Caco-2 (cell line): ENCODE measurements around the gene RBM7. TPM values are rescaled to one million over a fixed set of nuclear protein-coding genes. Genes with fewer than 3 reads are reported as not detected.

Experiments
- BruUV-seq: library from RNA; stranded (reverse); fragments of 400-500 nt; replicated peaks from 2 replicates; lab custom pipeline; 2021; lab: Mats Ljungman, UMichigan
- CTCF ChIA-PET: fragments of 300-600 bp; sonication (Branson Sonifier 250); formaldehyde crosslinking; loops from one replicate; lab custom pipeline; 2022; ENCODE audit warnings: antibody characterized with exemption; lab: Charles Lee
- POLR2A ChIA-PET: fragments of 300-600 bp; sonication (Branson Sonifier 250); formaldehyde crosslinking; loops from one replicate; lab custom pipeline; 2022; ENCODE audit warnings: antibody characterized with exemption; lab: Charles Lee
- DNase-seq, 2 experiments: peaks; one replicate each; pipeline versions ENCODE4 v3.0.0 to v3.0.0-alpha.2; 2020 to 2022
- H3K27me3 ChIP-seq: replicated peaks from 2 replicates; pipeline ENCODE4 v1.6.0; 2011; ENCODE audit warnings: low read length; ENCODE audit not compliant: control insufficient read depth, insufficient read depth
- H3K36me3 ChIP-seq: 2 replicates; pipeline ENCODE4 v1.5.1; 2011; ENCODE audit warnings: low read length; ENCODE audit not compliant: control insufficient read depth, insufficient read depth
- H3K4me1 ChIP-seq: fragments of 250-450 bp; sonication (Bioruptor Pico); 2 replicates; pipeline ENCODE4 v1.5.1; 2020; ENCODE audit warnings: mild to moderate bottlenecking
- H3K4me3 ChIP-seq: 2 replicates; pipeline ENCODE4 v1.5.1; 2011; ENCODE audit warnings: low read depth, mild to moderate bottlenecking, control low read depth, low read length
- H3K9me3 ChIP-seq: fragments of 250-450 bp; sonication (Bioruptor Pico); 2 replicates; pipeline ENCODE4 v1.5.1; 2020; ENCODE audit warnings: mild to moderate bottlenecking, moderate library complexity
- H3K27ac Mint-ChIP-seq: one replicate; pipeline ENCODE4 v1.8.0; 2022; ENCODE audit warnings: mixed read lengths; ENCODE audit not compliant: unreplicated experiment
- H3K27me3 Mint-ChIP-seq: one replicate; pipeline ENCODE4 v1.8.0; 2022; ENCODE audit warnings: mixed read lengths; ENCODE audit not compliant: insufficient read depth, unreplicated experiment
- H3K36me3 Mint-ChIP-seq: one replicate; pipeline ENCODE4 v1.8.0; 2022; ENCODE audit warnings: mild to moderate bottlenecking, mixed read lengths; ENCODE audit not compliant: insufficient read depth, unreplicated experiment
- H3K4me1 Mint-ChIP-seq: one replicate; pipeline ENCODE4 v1.8.0; 2022; ENCODE audit warnings: low read depth, mixed read lengths; ENCODE audit not compliant: unreplicated experiment
- H3K4me3 Mint-ChIP-seq: one replicate; pipeline ENCODE4 v1.8.0; 2022; ENCODE audit warnings: mild to moderate bottlenecking, moderate library complexity, mixed read lengths; ENCODE audit not compliant: unreplicated experiment
- H3K9me3 Mint-ChIP-seq: one replicate; pipeline ENCODE4 v1.8.0; 2022; ENCODE audit warnings: mixed read lengths; ENCODE audit not compliant: unreplicated experiment
- CTCF ChIP-seq, 2 experiments: fragments of 200-600 bp in 1 of 2; IDR thresholded peaks; 1 replicate in 1 of 2; 2 replicates in 1 of 2; pipeline versions ENCODE4 v1.5.1 to v1.8.0; 2011 to 2022; ENCODE audit warnings: antibody characterized with exemption in 1 of 2, control low read depth in 1 of 2, inconsistent platforms in 1 of 2, low read depth in 1 of 2, low read length in 1 of 2, mild to moderate bottlenecking in 1 of 2, moderate library complexity in 1 of 2; ENCODE audit not compliant: insufficient read depth in 1 of 2, severe bottlenecking in 1 of 2, unreplicated experiment in 1 of 2
- intact Hi-C: fragments of 100-400 bp; cut with micrococcal nuclease; formaldehyde crosslinking; loops from one replicate; pipeline ENCODE4 v1.10.0; 2022; ENCODE audit not compliant: unreplicated experiment
- total RNA-seq: library from RNA; stranded (reverse); gene quantifications from 2 replicates; pipeline ENCODE4 v1.2.3, GENCODE V29; 2022

RBM7 gene
- total RNA-seq, 1 experiment from 2014 or later, result 57.6 TPM

- ChIA-PET CTCF (no interaction called here), POLR2A (no interaction called here)
- Mint-ChIP-seq H3K36me3 (no peaks in the 10 kb centered on the region), H3K9me3 (no peaks in the 10 kb centered on the region), H3K4me3 (no peak overlapping the region), H3K27me3 (peaks cover 2% of the 10 kb centered on the region), H3K27ac (no peak overlapping the region), H3K4me1 (no peaks in the 10 kb centered on the region)
- Histone ChIP-seq H3K4me3 (no peak overlapping the region), H3K36me3 (no peaks in the 10 kb centered on the region), H3K9me3 (no peaks in the 10 kb centered on the region; the same call in 1 of the 2 replicates), H3K27me3 (no peaks in the 10 kb centered on the region), H3K4me1 (no peaks in the 10 kb centered on the region)
- intact Hi-C loops, result no loop called here
- BruUV-seq, result no TSS peak
- no peak for TF ChIP-seq CTCF (IDR thresholded peaks at IDR 0.05; ENCODE audit: insufficient read depth in 1 of 2, low read depth in 1 of 2, low read length in 1 of 2, severe bottlenecking in 1 of 2, unreplicated experiment in 1 of 2)
- DNase-seq, result no peak
Observed at GRCh38 chr11:114358716-114359115, 41.8 kb upstream of the RBM7 start.

- no peaks in the 10 kb centered on the region for H3K4me1 Mint-ChIP-seq
- ChIA-PET CTCF (no interaction called here), POLR2A (no interaction called here)
- no peaks in the 10 kb centered on the region for H3K36me3 Mint-ChIP-seq
- H3K4me3 Mint-ChIP-seq, result no peak overlapping the region
- H3K4me3 ChIP-seq, result no peak overlapping the region
- H3K36me3 ChIP-seq, result no peaks in the 10 kb centered on the region
- H3K4me1 ChIP-seq, result no peaks in the 10 kb centered on the region
- intact Hi-C loops, result no loop called here
- no peaks in the 10 kb centered on the region for H3K27me3 ChIP-seq
- no TSS peak for BruUV-seq
- no peaks in the 10 kb centered on the region for H3K9me3 Mint-ChIP-seq
- no peaks in the 10 kb centered on the region; the same call in 1 of the 2 replicates for H3K9me3 ChIP-seq
- peaks cover 2% of the 10 kb centered on the region for H3K27me3 Mint-ChIP-seq
- no peak for TF ChIP-seq CTCF (IDR thresholded peaks at IDR 0.05; ENCODE audit: insufficient read depth in 1 of 2, low read depth in 1 of 2, low read length in 1 of 2, severe bottlenecking in 1 of 2, unreplicated experiment in 1 of 2)
- H3K27ac Mint-ChIP-seq, result no peak overlapping the region
- no peak for DNase-seq
Observed at GRCh38 chr11:114359342-114359741, 41.1 kb upstream of the RBM7 start.

GRCh38 chr11:114362326-114362725 lies 38.1 kb upstream of the RBM7 start:
- BruUV-seq, result no TSS peak
- peaks cover 2% of the 10 kb centered on the region for H3K27me3 Mint-ChIP-seq
- TF ChIP-seq CTCF (IDR thresholded peaks at IDR 0.05; ENCODE audit: insufficient read depth in 1 of 2, low read depth in 1 of 2, low read length in 1 of 2, severe bottlenecking in 1 of 2, unreplicated experiment in 1 of 2), result no peak
- H3K4me1 ChIP-seq, result peaks cover 10% of the 10 kb centered on the region
- CTCF ChIA-PET, result no interaction called here
- H3K9me3 ChIP-seq, result no peaks in the 10 kb centered on the region; the same call in 1 of the 2 replicates
- peaks cover 12% of the 10 kb centered on the region for H3K4me1 Mint-ChIP-seq
- H3K4me3 Mint-ChIP-seq, result no peak overlapping the region
- H3K9me3 Mint-ChIP-seq, result no peaks in the 10 kb centered on the region
- H3K36me3 Mint-ChIP-seq, result no peaks in the 10 kb centered on the region
- intact Hi-C loops, result no loop called here
- POLR2A ChIA-PET, result no interaction called here
- H3K36me3 ChIP-seq, result no peaks in the 10 kb centered on the region
- H3K27me3 ChIP-seq, result no peaks in the 10 kb centered on the region
- no peak overlapping the region for H3K4me3 ChIP-seq
- H3K27ac Mint-ChIP-seq, result no peak overlapping the region
- no peak for DNase-seq
